ENCODE results near the gene KCNK10. TPM values are rescaled to one million over a fixed set of nuclear protein-coding genes. Genes with fewer than 3 reads are reported as not detected.

KCNK10 gene
- polyA plus RNA-seq, 1 of the 3 experiments (the other 2 are of a cell fraction): not detected

DNA sequence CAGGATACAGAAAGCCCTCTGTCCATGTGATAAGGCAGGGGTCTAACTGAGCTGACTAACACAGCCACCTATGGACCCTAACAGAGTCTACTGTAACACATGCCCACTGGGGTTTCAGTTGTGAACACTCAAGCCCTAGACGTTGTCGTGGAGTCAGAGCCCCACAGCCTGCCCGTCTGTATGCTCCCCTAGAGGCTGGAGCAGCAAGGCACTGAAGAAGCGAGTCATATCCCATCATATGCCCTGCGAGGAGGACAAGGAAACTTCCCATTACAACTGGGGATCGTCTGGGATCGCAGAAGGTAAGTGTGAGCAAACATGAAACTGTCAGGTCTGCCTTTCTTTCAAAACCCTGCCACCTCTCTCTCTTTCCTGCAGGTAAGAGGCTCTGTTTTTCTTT is 180.1 kb downstream of the KCNK10 start:
- ChIA-PET POLR2A (no interaction called here), CTCF (interaction anchor here (0.9 to 1.3 kb wide), 4 partner anchors 26 to 198 kb away, joined by 3 to 5 read pairs (median 4); no protein-coding TSS in a partner anchor)
- 6% methylated on average over 7 of the region's 7 CpGs for whole genome bisulfite sequencing (ENCODE audit: low lambda C conversion rate)
- H3K4me2 ChIP-seq: no peak overlapping the region
- no peak for DNase-seq
- no peaks in the 10 kb centered on the region for H3K9me2 ChIP-seq
- TF ChIP-seq JUND (IDR thresholded peaks at IDR 0.05): no peak
- TF ChIP-seq EZH2phosphoT487 (IDR thresholded peaks at IDR 0.05; ENCODE audit: borderline replicate concordance, low read depth): no peak
- no peak for TF ChIP-seq ELF1 (IDR thresholded peaks at IDR 0.05)
- TF ChIP-seq RAD21 (IDR thresholded peaks at IDR 0.05; ENCODE audit: low read length): no peak
- TF ChIP-seq USF1 (IDR thresholded peaks at IDR 0.05; ENCODE audit: borderline replicate concordance, low read depth): no peak
- no peak for TF ChIP-seq NRF1 (IDR thresholded peaks at IDR 0.05; ENCODE audit: low read depth, low read length)
- no peak for TF ChIP-seq CHD2 (IDR thresholded peaks at IDR 0.05; ENCODE audit: low read length, partially characterized antibody)
- TF ChIP-seq RCOR1 (IDR thresholded peaks at IDR 0.05; ENCODE audit: low read length): no peak
- no peak for TF ChIP-seq GABPA (IDR thresholded peaks at IDR 0.05; ENCODE audit: low read depth)
- no peak for TF ChIP-seq IRF3 (IDR thresholded peaks at IDR 0.05; ENCODE audit: low read depth, low read length)
- TF ChIP-seq RFX5 (IDR thresholded peaks at IDR 0.05; ENCODE audit: low read length): no peak
- no peak for TF ChIP-seq FOSL2 (IDR thresholded peaks at IDR 0.05; ENCODE audit: borderline replicate concordance, low read depth)
- no peaks in the 10 kb centered on the region for H3K27me3 ChIP-seq (ENCODE audit: insufficient read depth)
- no peaks in the 10 kb centered on the region for H3F3A ChIP-seq (replicated peaks; ENCODE audit: insufficient read depth)
- no peaks in the 10 kb centered on the region for H4K20me1 ChIP-seq (ENCODE audit: insufficient read depth)
- H3K79me2 ChIP-seq (ENCODE audit: insufficient read depth): no peaks in the 10 kb centered on the region
- no peaks in the 10 kb centered on the region for H3K4me1 ChIP-seq (ENCODE audit: control insufficient read depth in 1 of 2, insufficient read depth in 2 of 2, low read depth in 1 of 2, low read length in 1 of 2)
- no peak overlapping the region for H3K9ac ChIP-seq
- no peak overlapping the region for H3K4me3 ChIP-seq (ENCODE audit: low read depth in 2 of 2, low read length in 1 of 2)
- no peak overlapping the region for H2AFZ ChIP-seq (ENCODE audit: low read depth)
- no peak overlapping the region for H3K27ac ChIP-seq (ENCODE audit: low read depth in 2 of 2, low read length in 1 of 2)
- H3K9me3 ChIP-seq: no peaks in the 10 kb centered on the region
- no peaks in the 10 kb centered on the region for H3K36me3 ChIP-seq (replicated peaks in 1 of 2; ENCODE audit: control insufficient read depth in 1 of 2, insufficient read depth in 2 of 2, low read length in 1 of 2)

DNA sequence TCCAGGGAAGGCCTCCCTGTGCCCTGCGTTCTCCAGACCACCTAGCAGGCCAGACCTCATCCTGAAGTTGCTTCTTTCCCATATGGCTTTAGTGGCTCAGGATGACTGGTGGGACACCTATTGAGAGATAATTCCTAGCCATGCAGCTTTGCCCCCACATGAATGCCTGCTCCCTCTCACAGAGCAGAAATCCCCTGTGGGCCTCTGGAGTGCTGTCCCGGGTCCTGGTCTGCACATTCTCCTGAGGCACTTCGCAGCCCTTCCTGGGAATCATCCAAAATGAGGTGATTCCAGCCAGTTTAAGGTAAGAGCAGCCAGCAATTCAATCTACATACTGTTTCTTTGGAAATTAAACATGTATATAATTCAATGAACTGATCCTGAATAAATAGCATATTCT is 182.2 kb downstream of the KCNK10 start:
- POLR2A ChIA-PET: no interaction called here
- CTCF ChIA-PET: no interaction called here
- Histone ChIP-seq H3K4me1 (ENCODE audit: control insufficient read depth in 1 of 2, insufficient read depth in 2 of 2, low read depth in 1 of 2, low read length in 1 of 2) (no peaks in the 10 kb centered on the region), H3K27me3 (ENCODE audit: insufficient read depth) (no peaks in the 10 kb centered on the region), H2AFZ (ENCODE audit: low read depth) (no peak overlapping the region), H3K27ac (ENCODE audit: low read depth in 2 of 2, low read length in 1 of 2) (no peak overlapping the region), H3K9me3 (no peaks in the 10 kb centered on the region), H3K9me2 (no peaks in the 10 kb centered on the region), H3K79me2 (ENCODE audit: insufficient read depth) (no peaks in the 10 kb centered on the region), H4K20me1 (ENCODE audit: insufficient read depth) (no peaks in the 10 kb centered on the region), H3K36me3 (replicated peaks in 1 of 2; ENCODE audit: control insufficient read depth in 1 of 2, insufficient read depth in 2 of 2, low read length in 1 of 2) (no peaks in the 10 kb centered on the region), H3K9ac (no peak overlapping the region), H3K4me2 (no peak overlapping the region), H3F3A (replicated peaks; ENCODE audit: insufficient read depth) (no peaks in the 10 kb centered on the region), H3K4me3 (ENCODE audit: low read depth in 2 of 2, low read length in 1 of 2) (no peak overlapping the region)
- DNase-seq: no peak
- 33% methylated on average over 3 of the region's 3 CpGs for WGBS (ENCODE audit: low lambda C conversion rate)
- no peak for TF ChIP-seq GATA2 (CRISPR knock-in tag; IDR thresholded peaks at IDR 0.05)
- TF ChIP-seq ZBTB33 (IDR thresholded peaks at IDR 0.05; ENCODE audit: borderline replicate concordance, low read depth): no peak
- no peak for TF ChIP-seq RFX5 (IDR thresholded peaks at IDR 0.05; ENCODE audit: low read length)
- TF ChIP-seq, protein P1, sequence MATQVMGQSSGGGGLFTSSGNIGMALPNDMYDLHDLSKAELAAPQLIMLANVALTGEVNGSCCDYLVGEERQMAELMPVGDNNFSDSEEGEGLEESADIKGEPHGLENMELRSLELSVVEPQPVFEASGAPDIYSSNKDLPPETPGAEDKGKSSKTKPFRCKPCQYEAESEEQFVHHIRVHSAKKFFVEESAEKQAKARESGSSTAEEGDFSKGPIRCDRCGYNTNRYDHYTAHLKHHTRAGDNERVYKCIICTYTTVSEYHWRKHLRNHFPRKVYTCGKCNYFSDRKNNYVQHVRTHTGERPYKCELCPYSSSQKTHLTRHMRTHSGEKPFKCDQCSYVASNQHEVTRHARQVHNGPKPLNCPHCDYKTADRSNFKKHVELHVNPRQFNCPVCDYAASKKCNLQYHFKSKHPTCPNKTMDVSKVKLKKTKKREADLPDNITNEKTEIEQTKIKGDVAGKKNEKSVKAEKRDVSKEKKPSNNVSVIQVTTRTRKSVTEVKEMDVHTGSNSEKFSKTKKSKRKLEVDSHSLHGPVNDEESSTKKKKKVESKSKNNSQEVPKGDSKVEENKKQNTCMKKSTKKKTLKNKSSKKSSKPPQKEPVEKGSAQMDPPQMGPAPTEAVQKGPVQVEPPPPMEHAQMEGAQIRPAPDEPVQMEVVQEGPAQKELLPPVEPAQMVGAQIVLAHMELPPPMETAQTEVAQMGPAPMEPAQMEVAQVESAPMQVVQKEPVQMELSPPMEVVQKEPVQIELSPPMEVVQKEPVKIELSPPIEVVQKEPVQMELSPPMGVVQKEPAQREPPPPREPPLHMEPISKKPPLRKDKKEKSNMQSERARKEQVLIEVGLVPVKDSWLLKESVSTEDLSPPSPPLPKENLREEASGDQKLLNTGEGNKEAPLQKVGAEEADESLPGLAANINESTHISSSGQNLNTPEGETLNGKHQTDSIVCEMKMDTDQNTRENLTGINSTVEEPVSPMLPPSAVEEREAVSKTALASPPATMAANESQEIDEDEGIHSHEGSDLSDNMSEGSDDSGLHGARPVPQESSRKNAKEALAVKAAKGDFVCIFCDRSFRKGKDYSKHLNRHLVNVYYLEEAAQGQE (IDR thresholded peaks at IDR 0.05; ENCODE audit: low read depth, low read length): no peak
- no peak for TF ChIP-seq CTCF (IDR thresholded peaks at IDR 0.05)
- no peak for TF ChIP-seq MEF2A (IDR thresholded peaks at IDR 0.05; ENCODE audit: borderline replicate concordance, low read depth)
- no peak for TF ChIP-seq USF1 (IDR thresholded peaks at IDR 0.05; ENCODE audit: borderline replicate concordance, low read depth)
- TF ChIP-seq NRF1 (IDR thresholded peaks at IDR 0.05; ENCODE audit: low read depth, low read length): no peak
- TF ChIP-seq FOXM1 (IDR thresholded peaks at IDR 0.05; ENCODE audit: low read depth): no peak

Data from SK-N-SH (cell line).